Measurements from ENCODE around the gene CCDC198.

Gene CCDC198

GRCh38 chr14:57493467-57494181 lies at the start of gene CCDC198:
TSS of gene CCDC198 (minus strand) at chr14:57493857. CDS start at chr14:57493715, 142 bp downstream.
- no peak for DNase-seq (ENCODE audit: low spot score)

GRCh38 chr14:57533214-57533613 lies 39.6 kb upstream of the CCDC198 start:
- DNase-seq (ENCODE audit: low spot score) = peak; percentile 28

- no peak for DNase-seq (ENCODE audit: low spot score)
These were observed 36.9 kb upstream of the CCDC198 start for GRCh38 chr14:57530571-57530970.

GRCh38 chr14:57526942-57527341 lies 33.3 kb upstream of the CCDC198 start:
- no peak for DNase-seq (ENCODE audit: low spot score)

- no peak for DNase-seq (ENCODE audit: low spot score)
These were observed 25.4 kb upstream of the CCDC198 start for GRCh38 chr14:57519043-57519442.

GRCh38 chr14:57512220-57512619 lies 18.6 kb upstream of the CCDC198 start:
- DNase-seq (ENCODE audit: low spot score) = no peak

GRCh38 chr14:57508756-57509155 lies 15.1 kb upstream of the CCDC198 start:
- DNase-seq (ENCODE audit: low spot score) = no peak

- no peak for DNase-seq (ENCODE audit: low spot score)
These were observed 9.1 kb upstream of the CCDC198 start for GRCh38 chr14:57502586-57503254.

GRCh38 chr14:57501039-57501557 lies 7.4 kb upstream of the CCDC198 start:
- no peak for DNase-seq (ENCODE audit: low spot score)

GRCh38 chr14:57498659-57499058 lies 5.0 kb upstream of the CCDC198 start:
- DNase-seq (ENCODE audit: low spot score) = no peak

- DNase-seq (ENCODE audit: low spot score) = no peak
These were observed 4.4 kb upstream of the CCDC198 start for GRCh38 chr14:57498035-57498434.

- DNase-seq (ENCODE audit: low spot score) = no peak
These were observed 1.8 kb upstream of the CCDC198 start for GRCh38 chr14:57495416-57495815.

GRCh38 chr14:57492859-57493258 lies 798 bp downstream of the CCDC198 start:
- DNase-seq (ENCODE audit: low spot score) = no peak

GRCh38 chr14:57491640-57492039 lies 2.0 kb downstream of the CCDC198 start:
- no peak for DNase-seq (ENCODE audit: low spot score)

- no peak for DNase-seq (ENCODE audit: low spot score)
These were observed 5.9 kb downstream of the CCDC198 start for GRCh38 chr14:57487771-57488170.

- peak; percentile 12 for DNase-seq (ENCODE audit: low spot score)
These were observed 6.8 kb downstream of the CCDC198 start for GRCh38 chr14:57486767-57487379.

GRCh38 chr14:57485635-57486034 lies 8.0 kb downstream of the CCDC198 start:
- DNase-seq (ENCODE audit: low spot score) = no peak

- DNase-seq (ENCODE audit: low spot score) = no peak
These were observed 11.5 kb downstream of the CCDC198 start for GRCh38 chr14:57482120-57482519.

GRCh38 chr14:57480051-57480450 lies 13.6 kb downstream of the CCDC198 start:
- DNase-seq (ENCODE audit: low spot score) = no peak

GRCh38 chr14:57479197-57479596 lies 14.5 kb downstream of the CCDC198 start:
- no peak for DNase-seq (ENCODE audit: low spot score)

- no peak for DNase-seq (ENCODE audit: low spot score)
These were observed 15.6 kb downstream of the CCDC198 start for GRCh38 chr14:57478050-57478449.

- DNase-seq (ENCODE audit: low spot score) = no peak
These were observed 22.7 kb downstream of the CCDC198 start for GRCh38 chr14:57470909-57471308.
